ENCODE data around the gene CBY1.

The CBY1 gene

GRCh38 chr22:38656256-38657044 lies at the start of gene CBY1, which contains the start of gene FAM227A:
Gene CBY1, plus strand, starts transcription at chr22:38656638. Its CDS starts 11,417 bp downstream, at chr22:38668055.
Gene FAM227A, minus strand, starts transcription at chr22:38656392. Its CDS starts 6,224 bp downstream, at chr22:38650168.
- peak; percentile 54 for DNase-seq (ENCODE audit: low read depth)
- H3K4me3 ChIP-seq (ENCODE audit: low read depth, low read length) = peak within 1 kb of the TSS; percentile 80
- TF ChIP-seq, protein P1, sequence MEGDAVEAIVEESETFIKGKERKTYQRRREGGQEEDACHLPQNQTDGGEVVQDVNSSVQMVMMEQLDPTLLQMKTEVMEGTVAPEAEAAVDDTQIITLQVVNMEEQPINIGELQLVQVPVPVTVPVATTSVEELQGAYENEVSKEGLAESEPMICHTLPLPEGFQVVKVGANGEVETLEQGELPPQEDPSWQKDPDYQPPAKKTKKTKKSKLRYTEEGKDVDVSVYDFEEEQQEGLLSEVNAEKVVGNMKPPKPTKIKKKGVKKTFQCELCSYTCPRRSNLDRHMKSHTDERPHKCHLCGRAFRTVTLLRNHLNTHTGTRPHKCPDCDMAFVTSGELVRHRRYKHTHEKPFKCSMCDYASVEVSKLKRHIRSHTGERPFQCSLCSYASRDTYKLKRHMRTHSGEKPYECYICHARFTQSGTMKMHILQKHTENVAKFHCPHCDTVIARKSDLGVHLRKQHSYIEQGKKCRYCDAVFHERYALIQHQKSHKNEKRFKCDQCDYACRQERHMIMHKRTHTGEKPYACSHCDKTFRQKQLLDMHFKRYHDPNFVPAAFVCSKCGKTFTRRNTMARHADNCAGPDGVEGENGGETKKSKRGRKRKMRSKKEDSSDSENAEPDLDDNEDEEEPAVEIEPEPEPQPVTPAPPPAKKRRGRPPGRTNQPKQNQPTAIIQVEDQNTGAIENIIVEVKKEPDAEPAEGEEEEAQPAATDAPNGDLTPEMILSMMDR (IDR thresholded peaks at IDR 0.05; ENCODE audit: low read depth, low read length, missing control alignments) = no peak

- TF ChIP-seq, protein P1 (IDR thresholded peaks at IDR 0.05; ENCODE audit: low read depth, low read length, missing control alignments) = no peak
- no peak for DNase-seq (ENCODE audit: low read depth)
- no peak overlapping the region for H3K4me3 ChIP-seq (ENCODE audit: low read depth, low read length)
Observed at GRCh38 chr22:38607680-38608079, 48.8 kb upstream of the CBY1 start.

DNA sequence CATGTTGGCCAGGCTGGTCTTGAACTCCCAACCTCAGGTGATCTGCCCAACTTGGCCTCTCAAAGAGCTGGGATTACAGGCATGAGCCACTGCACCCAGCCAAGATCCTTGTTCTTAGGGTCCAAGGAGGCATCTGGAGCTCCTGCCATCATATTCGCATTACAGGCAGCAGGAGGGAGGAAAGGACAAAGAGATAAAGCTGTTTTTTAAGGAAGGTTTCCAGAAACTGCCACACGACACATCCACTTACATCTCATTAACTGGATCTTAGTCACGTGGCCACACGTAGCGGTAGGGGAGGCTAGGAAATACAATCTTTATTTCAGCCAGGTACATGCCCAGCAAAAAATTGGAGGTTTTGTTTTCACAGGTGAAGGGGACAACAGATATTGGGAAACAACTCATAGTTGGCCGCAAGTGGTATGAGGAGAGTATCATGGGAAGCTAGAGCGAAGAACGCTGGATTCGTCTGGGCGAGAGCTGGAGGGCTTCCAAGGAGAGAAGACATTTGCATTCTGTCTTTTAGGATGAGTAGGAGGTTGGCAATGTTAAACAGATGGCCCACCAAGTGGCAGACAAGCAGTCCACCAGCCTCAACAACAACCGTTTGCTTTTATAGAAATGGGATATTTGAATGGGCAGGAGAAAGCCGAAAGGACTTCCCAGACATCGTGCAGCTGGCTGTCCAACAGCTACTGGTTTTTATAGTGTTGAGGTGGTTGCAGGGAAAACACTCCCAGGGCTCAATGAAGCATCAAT lies 47.3 kb upstream of the CBY1 start:
- TF ChIP-seq, protein P1 (IDR thresholded peaks at IDR 0.05; ENCODE audit: low read depth, low read length, missing control alignments) = no peak
- no peak overlapping the region for H3K4me3 ChIP-seq (ENCODE audit: low read depth, low read length)
- DNase-seq (ENCODE audit: low read depth) = no peak

- TF ChIP-seq, protein P1 (IDR thresholded peaks at IDR 0.05; ENCODE audit: low read depth, low read length, missing control alignments) = no peak
- no peak overlapping the region for H3K4me3 ChIP-seq (ENCODE audit: low read depth, low read length)
- no peak for DNase-seq (ENCODE audit: low read depth)
Observed at GRCh38 chr22:38610234-38610633, 46.2 kb upstream of the CBY1 start.

DNA sequence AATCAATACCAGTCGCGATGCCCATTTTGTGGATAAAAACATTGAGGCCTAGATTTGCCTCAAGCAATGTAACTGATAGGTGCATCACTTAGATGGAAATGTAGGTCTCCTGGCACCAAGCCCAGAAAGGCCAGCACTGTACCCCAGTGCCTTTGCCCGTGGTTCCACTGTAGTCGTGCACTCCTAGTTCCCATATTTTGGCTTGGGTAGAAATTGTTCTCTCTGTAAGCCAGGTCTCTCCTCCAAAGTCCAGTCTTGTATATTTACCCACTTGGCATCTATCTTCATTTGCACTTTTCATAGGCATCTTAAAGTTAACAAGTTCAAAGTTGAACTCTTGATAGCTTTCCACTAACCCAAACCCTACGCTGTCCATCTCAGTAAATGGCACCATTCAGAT lies 44.9 kb upstream of the CBY1 start:
- H3K4me3 ChIP-seq (ENCODE audit: low read depth, low read length) = no peak overlapping the region
- TF ChIP-seq, protein P1 (IDR thresholded peaks at IDR 0.05; ENCODE audit: low read depth, low read length, missing control alignments) = no peak
- DNase-seq (ENCODE audit: low read depth) = no peak

- no peak overlapping the region for H3K4me3 ChIP-seq (ENCODE audit: low read depth, low read length)
- no peak for DNase-seq (ENCODE audit: low read depth)
- TF ChIP-seq, protein P1 (IDR thresholded peaks at IDR 0.05; ENCODE audit: low read depth, low read length, missing control alignments) = no peak
Observed at GRCh38 chr22:38612217-38613006, 44.0 kb upstream of the CBY1 start.

Measured in GM12864 (cell line).